Inferior parietal cortex (tissue), 1 donor: ENCODE results near the gene RPH3AL.
"Not testable (repeated sequence)": the region's sequence is repeated elsewhere in the genome, so short reads cannot be mapped to it uniquely, and the experiment has no call there.

Source experiments
- DNase-seq: peaks from one replicate; pipeline ENCODE4 v3.0.0-alpha.2; 2016; ENCODE audit errors: extremely low spot score

RPH3AL gene

GRCh38 chr17:202501-202951 lies 150.1 kb downstream of the RPH3AL start:
- no peak for DNase-seq

GRCh38 chr17:201736-202135 lies 150.9 kb downstream of the RPH3AL start:
- not testable (repeated sequence) for DNase-seq

- not testable (repeated sequence) for DNase-seq
Observed at GRCh38 chr17:201257-201656, 151.3 kb downstream of the RPH3AL start.

- DNase-seq, result no peak
Observed at GRCh38 chr17:200586-200985, 152.0 kb downstream of the RPH3AL start.

GRCh38 chr17:199806-200545 lies 152.6 kb downstream of the RPH3AL start:
- no peak for DNase-seq

- peak; percentile 15 for DNase-seq
Observed at GRCh38 chr17:199191-199604, 153.4 kb downstream of the RPH3AL start.

GRCh38 chr17:198225-198624 lies 154.4 kb downstream of the RPH3AL start:
- DNase-seq, result not testable (repeated sequence)

GRCh38 chr17:197352-197751 lies 155.3 kb downstream of the RPH3AL start:
- no peak for DNase-seq

GRCh38 chr17:194828-195602 lies 157.6 kb downstream of the RPH3AL start:
- DNase-seq, result no peak

GRCh38 chr17:193841-194806 lies 158.5 kb downstream of the RPH3AL start:
- no peak for DNase-seq

- no peak for DNase-seq
Observed at GRCh38 chr17:193426-193810, 159.2 kb downstream of the RPH3AL start.

GRCh38 chr17:192666-193425 lies 159.8 kb downstream of the RPH3AL start:
- no peak for DNase-seq

- no peak for DNase-seq
Observed at GRCh38 chr17:189444-189843, 163.2 kb downstream of the RPH3AL start.

GRCh38 chr17:187130-187529 lies 165.5 kb downstream of the RPH3AL start:
- DNase-seq, result no peak

GRCh38 chr17:185445-186138 lies 167.0 kb downstream of the RPH3AL start:
- DNase-seq, result no peak

- DNase-seq, result peak; percentile 39
Observed at GRCh38 chr17:183021-183420, 169.6 kb downstream of the RPH3AL start.

GRCh38 chr17:182050-182751 lies 170.4 kb downstream of the RPH3AL start:
- no peak for DNase-seq

- DNase-seq, result no peak
Observed at GRCh38 chr17:181245-182049, 171.2 kb downstream of the RPH3AL start, which contains the start of gene DOC2B. Gene DOC2B, minus strand, starts transcription at chr17:181650. Its CDS starts 171 bp downstream, at chr17:181479.
